K562 (cell line): ENCODE results near the gene HEPACAM2.
A peak's percentile ranks its signal among the peaks of the same experiment; 100 is the strongest.

Experiments used
- ZNF274 ChIP-seq: IDR thresholded peaks from 2 replicates; pipeline ENCODE4 v1.6.1; 2011; ENCODE audit warnings: low read depth, mild to moderate bottlenecking, low read length, moderate library complexity, borderline replicate concordance
- TF ChIP-seq, protein P1 (sequence below), 3 experiments: IDR thresholded peaks in 2 of 3; conservative IDR thresholded peaks in 1 of 3; 2 replicates each; pipeline ENCODE4 v1.5.1; 2011 to 2012; ENCODE audit warnings: low read length in 3 of 3, mild to moderate bottlenecking in 3 of 3, control low read depth in 2 of 3, improper control_type of control experiment in 1 of 3, inconsistent platforms in 1 of 3, low read depth in 1 of 3, mixed read lengths in 1 of 3, moderate library complexity in 1 of 3; ENCODE audit not compliant: insufficient read depth in 2 of 3

DNA sequence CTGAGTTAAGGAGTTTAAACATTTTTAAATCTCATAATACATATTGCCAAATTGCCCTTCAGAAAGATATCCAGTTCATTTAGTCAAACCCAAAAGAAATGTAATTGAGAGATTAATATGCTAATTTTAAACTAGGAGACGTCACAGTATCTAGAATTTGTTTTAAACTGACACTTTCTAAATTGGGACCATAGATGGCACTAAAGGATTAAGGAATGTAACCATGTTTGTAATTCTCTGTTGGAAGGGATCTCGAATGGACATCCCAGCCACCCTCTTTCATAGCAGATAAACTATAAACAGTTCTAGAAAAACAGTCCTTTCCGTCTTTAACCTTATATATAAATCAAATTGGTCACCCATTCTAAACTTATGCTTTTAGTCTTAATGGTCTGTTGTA lies 48.1 kb downstream of the HEPACAM2 start:
- TF ChIP-seq, protein P1, sequence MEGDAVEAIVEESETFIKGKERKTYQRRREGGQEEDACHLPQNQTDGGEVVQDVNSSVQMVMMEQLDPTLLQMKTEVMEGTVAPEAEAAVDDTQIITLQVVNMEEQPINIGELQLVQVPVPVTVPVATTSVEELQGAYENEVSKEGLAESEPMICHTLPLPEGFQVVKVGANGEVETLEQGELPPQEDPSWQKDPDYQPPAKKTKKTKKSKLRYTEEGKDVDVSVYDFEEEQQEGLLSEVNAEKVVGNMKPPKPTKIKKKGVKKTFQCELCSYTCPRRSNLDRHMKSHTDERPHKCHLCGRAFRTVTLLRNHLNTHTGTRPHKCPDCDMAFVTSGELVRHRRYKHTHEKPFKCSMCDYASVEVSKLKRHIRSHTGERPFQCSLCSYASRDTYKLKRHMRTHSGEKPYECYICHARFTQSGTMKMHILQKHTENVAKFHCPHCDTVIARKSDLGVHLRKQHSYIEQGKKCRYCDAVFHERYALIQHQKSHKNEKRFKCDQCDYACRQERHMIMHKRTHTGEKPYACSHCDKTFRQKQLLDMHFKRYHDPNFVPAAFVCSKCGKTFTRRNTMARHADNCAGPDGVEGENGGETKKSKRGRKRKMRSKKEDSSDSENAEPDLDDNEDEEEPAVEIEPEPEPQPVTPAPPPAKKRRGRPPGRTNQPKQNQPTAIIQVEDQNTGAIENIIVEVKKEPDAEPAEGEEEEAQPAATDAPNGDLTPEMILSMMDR (IDR thresholded peaks at IDR 0.05 in 2 of 3, conservative IDR thresholded peaks at IDR 0.05 in 1 of 3; ENCODE audit: insufficient read depth in 2 of 3, low read depth in 1 of 3, low read length in 3 of 3) = peak; percentile 30 to 86 (median 38); a peak in 4 of 6 replicates
- no peak for TF ChIP-seq ZNF274
